ENCODE measurements around the gene OR5C1.
"Not testable (repeated sequence)": the region's sequence is repeated elsewhere in the genome, so short reads cannot be mapped to it uniquely, and the experiment has no call there.

OR5C1 gene

GRCh38 chr9:122788831-122789230, at the start of gene OR5C1:
TSS of gene OR5C1 (plus strand) at chr9:122788933. CDS start at chr9:122788933, 0 bp downstream.
- DNase-seq (ENCODE audit: low spot score) = no peak

DNA sequence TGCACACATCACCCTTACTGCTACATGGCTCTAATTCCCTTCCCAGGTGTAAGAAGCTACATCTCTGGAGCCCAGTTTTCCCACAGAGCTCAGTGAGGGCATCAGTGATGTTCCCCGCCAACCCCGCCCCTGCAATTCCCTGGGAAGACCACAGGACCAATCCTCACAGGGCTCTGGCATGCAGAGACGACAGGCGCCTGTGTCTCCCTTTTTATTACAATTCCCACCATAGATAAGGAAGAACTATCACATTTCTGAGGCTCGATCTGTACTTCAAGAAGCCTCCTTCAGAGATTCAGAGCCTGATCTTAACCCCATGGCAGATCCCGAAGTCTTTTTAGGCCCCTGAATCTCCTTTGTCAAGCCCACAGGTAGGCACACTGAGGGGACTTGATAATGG, 46.7 kb upstream of the OR5C1 start, which contains the start of gene OR1L6:
TSS of gene OR1L6 (plus strand) at position 301 of the 400 bp plus-strand sequence. CDS start 7,545 bp downstream, outside the sequence.
- DNase-seq (ENCODE audit: low spot score) = no peak

- DNase-seq (ENCODE audit: low spot score) = no peak
Measured at GRCh38 chr9:122754825-122755224, 33.9 kb upstream of the OR5C1 start.

GRCh38 chr9:122767817-122768216, 20.9 kb upstream of the OR5C1 start:
- DNase-seq (ENCODE audit: low spot score) = no peak

- no peak for DNase-seq (ENCODE audit: low spot score)
Measured at GRCh38 chr9:122777052-122777451, 11.7 kb upstream of the OR5C1 start.

DNA sequence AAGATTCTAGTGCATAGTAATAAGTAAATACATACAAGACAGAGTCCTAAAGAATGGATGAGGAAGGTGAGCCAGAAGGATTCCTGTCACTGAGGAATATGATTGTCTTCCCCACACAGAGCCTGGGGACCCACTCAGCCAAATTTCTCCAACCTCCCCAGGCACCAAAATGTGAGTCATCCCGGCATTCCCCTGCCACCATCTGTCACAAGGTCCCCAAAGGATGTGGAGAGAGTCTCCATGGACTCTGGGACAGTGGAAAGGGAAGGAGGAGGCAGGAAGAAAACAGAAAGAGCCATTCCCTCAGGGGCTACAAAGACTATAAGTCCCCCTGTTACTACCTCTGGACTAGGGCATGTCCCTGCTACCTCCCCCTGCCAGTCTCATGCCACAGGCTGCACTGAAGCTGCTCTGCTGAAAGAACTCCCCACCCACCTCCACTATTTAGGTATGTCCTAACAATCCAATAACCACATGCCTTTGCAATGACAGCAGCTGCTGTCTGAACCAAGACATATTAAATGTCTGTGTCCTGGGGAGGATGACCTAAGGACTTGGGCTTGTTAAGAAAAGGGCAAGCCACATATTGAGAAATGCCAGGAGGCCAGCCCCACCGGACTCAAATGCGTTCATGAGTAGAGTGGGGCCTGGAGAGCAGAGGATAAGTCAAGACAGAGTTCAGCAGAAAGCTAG, 10.7 kb upstream of the OR5C1 start:
- DNase-seq (ENCODE audit: low spot score) = peak; percentile 32

DNA sequence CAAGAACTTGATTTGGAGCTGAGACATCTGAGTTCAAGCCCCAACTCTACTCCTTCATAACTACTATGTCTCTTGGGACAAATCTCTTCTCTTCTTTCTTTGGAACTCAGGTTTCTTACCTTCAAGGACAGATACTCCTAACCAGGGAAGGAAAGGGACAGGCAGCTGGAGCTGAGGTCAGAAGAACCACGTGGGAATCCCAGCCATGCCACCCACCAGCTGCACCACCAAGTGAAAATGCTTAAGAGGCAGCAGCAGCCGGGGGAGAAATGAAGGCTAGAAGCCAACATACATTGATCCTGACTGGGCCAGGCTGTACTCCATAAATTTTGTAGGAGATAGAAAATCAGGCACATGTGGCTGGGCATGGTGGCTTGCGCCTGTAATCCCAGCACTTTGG, 9.6 kb upstream of the OR5C1 start:
- DNase-seq (ENCODE audit: low spot score) = no peak

GRCh38 chr9:122780026-122780425, 8.7 kb upstream of the OR5C1 start:
- DNase-seq (ENCODE audit: low spot score) = no peak

GRCh38 chr9:122781671-122782070, 7.1 kb upstream of the OR5C1 start:
- no peak for DNase-seq (ENCODE audit: low spot score)

DNA sequence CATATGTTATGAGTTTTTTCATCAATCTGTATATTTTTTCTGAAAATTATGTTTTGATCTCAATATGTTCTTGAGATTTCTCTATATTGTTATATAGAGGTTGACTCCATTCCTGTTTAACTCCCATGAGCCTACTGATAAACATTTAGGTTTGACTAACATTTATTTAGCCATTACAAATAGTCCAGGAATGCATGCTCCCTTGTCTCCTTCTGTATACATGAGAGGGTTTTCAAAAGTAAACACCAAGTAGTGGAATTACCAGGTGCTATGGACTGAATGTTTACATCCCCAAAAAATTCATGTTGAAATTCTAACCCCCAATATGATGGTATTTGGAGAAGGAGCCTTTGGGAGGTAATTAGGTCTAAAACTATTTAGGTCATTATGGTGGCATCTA, 3.5 kb upstream of the OR5C1 start:
- DNase-seq (ENCODE audit: low spot score) = no peak

- no peak for DNase-seq (ENCODE audit: low spot score)
Measured at GRCh38 chr9:122786338-122786737, 2.4 kb upstream of the OR5C1 start.

GRCh38 chr9:122789256-122790046, 718 bp downstream of the OR5C1 start:
- DNase-seq (ENCODE audit: low spot score) = no peak

DNA sequence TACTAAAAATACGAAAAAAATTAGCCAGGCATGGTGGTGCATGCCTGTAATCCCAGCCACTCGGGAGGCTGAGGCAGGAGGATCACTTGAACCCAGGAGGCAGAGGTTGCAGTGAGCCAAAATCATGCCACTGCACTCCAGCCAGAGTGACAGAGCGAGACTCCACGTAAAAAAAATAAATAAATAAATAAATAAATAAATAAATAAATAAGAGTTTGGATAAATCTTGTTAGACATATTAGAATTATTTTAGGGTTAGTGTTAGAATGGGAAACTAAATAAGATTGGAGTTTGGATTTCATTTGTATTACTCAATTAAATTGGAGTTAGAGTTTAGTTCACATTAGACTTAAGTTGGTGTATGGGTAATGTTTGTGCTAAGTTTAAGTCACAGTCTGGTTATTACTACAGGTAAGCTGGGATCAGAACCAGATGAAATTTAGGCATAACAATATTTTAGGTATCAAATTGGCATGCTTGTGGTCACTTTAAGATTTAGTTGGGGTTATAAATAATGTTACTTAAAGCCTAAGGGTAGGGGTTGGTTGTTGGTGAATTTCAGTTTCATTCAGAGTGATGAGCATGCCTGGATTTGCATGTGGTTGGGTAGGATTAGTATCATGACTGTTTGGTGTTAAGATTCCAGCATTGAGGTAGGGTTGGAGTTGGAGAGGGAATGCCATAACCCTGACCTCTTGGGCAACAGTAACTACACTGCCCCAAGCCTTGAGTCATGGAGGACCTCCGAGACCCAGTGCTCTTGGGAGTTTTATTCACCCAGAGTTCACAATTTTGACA, 3.3 kb downstream of the OR5C1 start:
- DNase-seq (ENCODE audit: low spot score) = no peak

- no peak for DNase-seq (ENCODE audit: low spot score)
Measured at GRCh38 chr9:122797316-122798063, 8.8 kb downstream of the OR5C1 start.

DNA sequence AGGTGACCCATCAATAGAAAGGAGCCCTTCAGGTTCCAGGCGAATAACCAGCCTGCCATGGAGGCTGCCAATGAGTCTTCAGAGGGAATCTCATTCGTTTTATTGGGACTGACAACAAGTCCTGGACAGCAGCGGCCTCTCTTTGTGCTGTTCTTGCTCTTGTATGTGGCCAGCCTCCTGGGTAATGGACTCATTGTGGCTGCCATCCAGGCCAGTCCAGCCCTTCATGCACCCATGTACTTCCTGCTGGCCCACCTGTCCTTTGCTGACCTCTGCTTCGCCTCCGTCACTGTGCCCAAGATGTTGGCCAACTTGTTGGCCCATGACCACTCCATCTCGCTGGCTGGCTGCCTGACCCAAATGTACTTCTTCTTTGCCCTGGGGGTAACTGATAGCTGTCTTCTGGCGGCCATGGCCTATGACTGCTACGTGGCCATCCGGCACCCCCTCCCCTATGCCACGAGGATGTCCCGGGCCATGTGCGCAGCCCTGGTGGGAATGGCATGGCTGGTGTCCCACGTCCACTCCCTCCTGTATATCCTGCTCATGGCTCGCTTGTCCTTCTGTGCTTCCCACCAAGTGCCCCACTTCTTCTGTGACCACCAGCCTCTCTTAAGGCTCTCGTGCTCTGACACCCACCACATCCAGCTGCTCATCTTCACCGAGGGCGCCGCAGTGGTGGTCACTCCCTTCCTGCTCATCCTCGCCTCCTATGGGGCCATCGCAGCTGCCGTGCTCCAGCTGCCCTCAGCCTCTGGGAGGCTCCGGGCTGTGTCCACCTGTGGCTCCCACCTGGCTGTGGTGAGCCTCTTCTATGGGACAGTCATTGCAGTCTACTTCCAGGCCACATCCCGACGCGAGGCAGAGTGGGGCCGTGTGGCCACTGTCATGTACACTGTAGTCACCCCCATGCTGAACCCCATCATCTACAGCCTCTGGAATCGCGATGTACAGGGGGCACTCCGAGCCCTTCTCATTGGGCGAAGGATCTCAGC, 11.6 kb downstream of the OR5C1 start, which contains the start of gene OR1K1:
TSS of gene OR1K1 (plus strand) at position 58 of the 995 bp plus-strand sequence. CDS start at position 58, 0 bp downstream.
- no peak for DNase-seq (ENCODE audit: low spot score)

DNA sequence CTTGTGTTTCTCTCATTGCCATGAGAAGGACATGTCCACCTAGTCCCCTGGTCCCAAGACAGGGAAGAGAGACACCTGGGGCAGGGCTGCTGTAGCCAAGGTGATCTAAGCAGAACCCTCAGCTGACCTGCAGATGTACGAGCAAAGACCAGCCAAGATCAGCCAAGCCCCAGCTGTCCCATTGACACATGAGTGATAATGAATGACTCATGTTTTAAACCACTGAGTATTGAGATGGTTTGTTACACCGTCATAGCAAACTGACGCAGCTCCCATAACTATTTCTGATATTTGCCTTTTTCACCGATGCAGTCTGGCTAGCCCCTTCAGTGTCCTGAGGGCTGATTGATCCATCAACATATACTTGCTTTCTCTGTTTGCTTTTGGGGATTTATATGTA, 17.9 kb downstream of the OR5C1 start:
- no peak for DNase-seq (ENCODE audit: low spot score)

GRCh38 chr9:122807271-122807900, 18.7 kb downstream of the OR5C1 start:
- no peak for DNase-seq (ENCODE audit: low spot score)

GRCh38 chr9:122808141-122808540, 19.4 kb downstream of the OR5C1 start:
- DNase-seq (ENCODE audit: low spot score) = no peak

GRCh38 chr9:122809261-122809660, 20.5 kb downstream of the OR5C1 start:
- not testable (repeated sequence) for DNase-seq (ENCODE audit: low spot score)

All from hepatic stellate cell (primary cell).